ENCODE results near the gene ITGB8.

DNA sequence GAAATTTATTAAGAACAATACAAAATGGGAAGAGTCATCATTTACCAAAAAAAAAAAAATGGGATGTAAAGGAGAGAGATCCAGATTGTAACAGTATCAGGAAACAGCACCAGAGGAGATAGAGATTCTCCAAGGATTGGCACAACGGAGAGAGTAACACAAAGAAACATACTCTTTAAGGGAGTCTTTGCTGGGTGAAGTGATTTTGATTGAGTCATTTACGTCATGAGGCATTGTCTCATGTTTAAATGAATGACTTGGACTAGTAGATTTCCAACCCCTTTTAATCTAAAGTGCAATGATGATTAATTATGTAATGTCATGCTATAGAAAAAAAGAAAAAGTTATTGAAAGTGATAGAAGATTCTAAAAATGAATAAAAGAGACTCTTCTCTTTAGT lies 68.8 kb downstream of the ITGB8 start:
- no peak for TF ChIP-seq EGR1 (IDR thresholded peaks at IDR 0.05; ENCODE audit: low read depth)
- TF ChIP-seq ELF1 (IDR thresholded peaks at IDR 0.05; ENCODE audit: borderline replicate concordance, low read depth), result no peak
- TF ChIP-seq, protein P1, sequence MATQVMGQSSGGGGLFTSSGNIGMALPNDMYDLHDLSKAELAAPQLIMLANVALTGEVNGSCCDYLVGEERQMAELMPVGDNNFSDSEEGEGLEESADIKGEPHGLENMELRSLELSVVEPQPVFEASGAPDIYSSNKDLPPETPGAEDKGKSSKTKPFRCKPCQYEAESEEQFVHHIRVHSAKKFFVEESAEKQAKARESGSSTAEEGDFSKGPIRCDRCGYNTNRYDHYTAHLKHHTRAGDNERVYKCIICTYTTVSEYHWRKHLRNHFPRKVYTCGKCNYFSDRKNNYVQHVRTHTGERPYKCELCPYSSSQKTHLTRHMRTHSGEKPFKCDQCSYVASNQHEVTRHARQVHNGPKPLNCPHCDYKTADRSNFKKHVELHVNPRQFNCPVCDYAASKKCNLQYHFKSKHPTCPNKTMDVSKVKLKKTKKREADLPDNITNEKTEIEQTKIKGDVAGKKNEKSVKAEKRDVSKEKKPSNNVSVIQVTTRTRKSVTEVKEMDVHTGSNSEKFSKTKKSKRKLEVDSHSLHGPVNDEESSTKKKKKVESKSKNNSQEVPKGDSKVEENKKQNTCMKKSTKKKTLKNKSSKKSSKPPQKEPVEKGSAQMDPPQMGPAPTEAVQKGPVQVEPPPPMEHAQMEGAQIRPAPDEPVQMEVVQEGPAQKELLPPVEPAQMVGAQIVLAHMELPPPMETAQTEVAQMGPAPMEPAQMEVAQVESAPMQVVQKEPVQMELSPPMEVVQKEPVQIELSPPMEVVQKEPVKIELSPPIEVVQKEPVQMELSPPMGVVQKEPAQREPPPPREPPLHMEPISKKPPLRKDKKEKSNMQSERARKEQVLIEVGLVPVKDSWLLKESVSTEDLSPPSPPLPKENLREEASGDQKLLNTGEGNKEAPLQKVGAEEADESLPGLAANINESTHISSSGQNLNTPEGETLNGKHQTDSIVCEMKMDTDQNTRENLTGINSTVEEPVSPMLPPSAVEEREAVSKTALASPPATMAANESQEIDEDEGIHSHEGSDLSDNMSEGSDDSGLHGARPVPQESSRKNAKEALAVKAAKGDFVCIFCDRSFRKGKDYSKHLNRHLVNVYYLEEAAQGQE (IDR thresholded peaks at IDR 0.05; ENCODE audit: low read depth), result no peak
- TF ChIP-seq, protein P2, sequence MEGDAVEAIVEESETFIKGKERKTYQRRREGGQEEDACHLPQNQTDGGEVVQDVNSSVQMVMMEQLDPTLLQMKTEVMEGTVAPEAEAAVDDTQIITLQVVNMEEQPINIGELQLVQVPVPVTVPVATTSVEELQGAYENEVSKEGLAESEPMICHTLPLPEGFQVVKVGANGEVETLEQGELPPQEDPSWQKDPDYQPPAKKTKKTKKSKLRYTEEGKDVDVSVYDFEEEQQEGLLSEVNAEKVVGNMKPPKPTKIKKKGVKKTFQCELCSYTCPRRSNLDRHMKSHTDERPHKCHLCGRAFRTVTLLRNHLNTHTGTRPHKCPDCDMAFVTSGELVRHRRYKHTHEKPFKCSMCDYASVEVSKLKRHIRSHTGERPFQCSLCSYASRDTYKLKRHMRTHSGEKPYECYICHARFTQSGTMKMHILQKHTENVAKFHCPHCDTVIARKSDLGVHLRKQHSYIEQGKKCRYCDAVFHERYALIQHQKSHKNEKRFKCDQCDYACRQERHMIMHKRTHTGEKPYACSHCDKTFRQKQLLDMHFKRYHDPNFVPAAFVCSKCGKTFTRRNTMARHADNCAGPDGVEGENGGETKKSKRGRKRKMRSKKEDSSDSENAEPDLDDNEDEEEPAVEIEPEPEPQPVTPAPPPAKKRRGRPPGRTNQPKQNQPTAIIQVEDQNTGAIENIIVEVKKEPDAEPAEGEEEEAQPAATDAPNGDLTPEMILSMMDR (IDR thresholded peaks at IDR 0.05 in 2 of 3, conservative IDR thresholded peaks at IDR 0.05 in 1 of 3; ENCODE audit: borderline replicate concordance in 1 of 3, insufficient read depth in 1 of 3, low read depth in 2 of 3, low read length in 2 of 3), result no peak
- no peak for TF ChIP-seq EZH2phosphoT487 (IDR thresholded peaks at IDR 0.05; ENCODE audit: borderline replicate concordance)
- no peak for TF ChIP-seq POLR2A (IDR thresholded peaks at IDR 0.05; ENCODE audit: borderline replicate concordance, extremely low read depth, insufficient read depth, insufficient read length)
- no peak for TF ChIP-seq EZH2 (IDR thresholded peaks at IDR 0.05)
- TF ChIP-seq JUND (IDR thresholded peaks at IDR 0.05), result no peak
- no peak for TF ChIP-seq POLR2AphosphoS5 (IDR thresholded peaks at IDR 0.05; ENCODE audit: low read depth, low read length)
